DOHH2 (cell line): ENCODE data around the gene CCDC85A.

Experiments
- EZH2phosphoT487 ChIP-seq: fragments of 200-600 bp; sonication (generic); IDR thresholded peaks from 2 replicates; pipeline ENCODE4 v1.6.1; 2017; ENCODE audit warnings: borderline replicate concordance, mild to moderate bottlenecking, antibody characterized with exemption, low read length, moderate library complexity, mixed read lengths
- TF ChIP-seq, protein P1 (sequence below): fragments of 200-600 bp; sonication (generic); IDR thresholded peaks from one replicate; pipeline ENCODE4 v1.5.1; 2014; ENCODE audit warnings: antibody characterized with exemption, mild to moderate bottlenecking, low read depth, low read length; ENCODE audit not compliant: poor library complexity, severe bottlenecking

GRCh38 chr2:56380861-56381260 lies 197.1 kb downstream of the CCDC85A start:
- no peak for TF ChIP-seq EZH2phosphoT487
- TF ChIP-seq, protein P1, sequence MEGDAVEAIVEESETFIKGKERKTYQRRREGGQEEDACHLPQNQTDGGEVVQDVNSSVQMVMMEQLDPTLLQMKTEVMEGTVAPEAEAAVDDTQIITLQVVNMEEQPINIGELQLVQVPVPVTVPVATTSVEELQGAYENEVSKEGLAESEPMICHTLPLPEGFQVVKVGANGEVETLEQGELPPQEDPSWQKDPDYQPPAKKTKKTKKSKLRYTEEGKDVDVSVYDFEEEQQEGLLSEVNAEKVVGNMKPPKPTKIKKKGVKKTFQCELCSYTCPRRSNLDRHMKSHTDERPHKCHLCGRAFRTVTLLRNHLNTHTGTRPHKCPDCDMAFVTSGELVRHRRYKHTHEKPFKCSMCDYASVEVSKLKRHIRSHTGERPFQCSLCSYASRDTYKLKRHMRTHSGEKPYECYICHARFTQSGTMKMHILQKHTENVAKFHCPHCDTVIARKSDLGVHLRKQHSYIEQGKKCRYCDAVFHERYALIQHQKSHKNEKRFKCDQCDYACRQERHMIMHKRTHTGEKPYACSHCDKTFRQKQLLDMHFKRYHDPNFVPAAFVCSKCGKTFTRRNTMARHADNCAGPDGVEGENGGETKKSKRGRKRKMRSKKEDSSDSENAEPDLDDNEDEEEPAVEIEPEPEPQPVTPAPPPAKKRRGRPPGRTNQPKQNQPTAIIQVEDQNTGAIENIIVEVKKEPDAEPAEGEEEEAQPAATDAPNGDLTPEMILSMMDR: no peak
